WERI-Rb-1 (cell line): ENCODE data around the gene KLHL3.

Source experiments
- DNase-seq: peaks from one replicate; pipeline ENCODE4 v3.0.0-alpha.2; 2020
- H3K27ac ChIP-seq: fragments of 250-450 bp; sonication (Bioruptor Pico); 2 replicates; pipeline ENCODE4 v1.5.1; 2020; ENCODE audit warnings: mild to moderate bottlenecking, moderate library complexity
- H3K27me3 ChIP-seq: fragments of 250-450 bp; sonication (Bioruptor Pico); 2 replicates; pipeline ENCODE4 v1.5.1; 2021; ENCODE audit warnings: mild to moderate bottlenecking, low read depth, moderate library complexity; ENCODE audit not compliant: insufficient read depth, severe bottlenecking
- H3K36me3 ChIP-seq: fragments of 250-450 bp; sonication (Bioruptor Pico); 2 replicates; pipeline ENCODE4 v1.5.1; 2020; ENCODE audit warnings: mild to moderate bottlenecking, moderate library complexity
- H3K4me3 ChIP-seq: 2 replicates; pipeline ENCODE4 v1.5.1; 2011; ENCODE audit warnings: low read depth, mild to moderate bottlenecking, control low read depth, low read length
- H3K9me3 ChIP-seq: fragments of 250-450 bp; sonication (Bioruptor Pico); 2 replicates; pipeline ENCODE4 v1.5.1; 2021; ENCODE audit warnings: mild to moderate bottlenecking, moderate library complexity; ENCODE audit not compliant: severe bottlenecking
- TF ChIP-seq, protein P1 (sequence below): IDR thresholded peaks from 2 replicates; pipeline ENCODE4 v1.5.1; 2011; ENCODE audit warnings: low read depth, mild to moderate bottlenecking, control low read depth, inconsistent platforms, low read length

KLHL3 gene

DNA sequence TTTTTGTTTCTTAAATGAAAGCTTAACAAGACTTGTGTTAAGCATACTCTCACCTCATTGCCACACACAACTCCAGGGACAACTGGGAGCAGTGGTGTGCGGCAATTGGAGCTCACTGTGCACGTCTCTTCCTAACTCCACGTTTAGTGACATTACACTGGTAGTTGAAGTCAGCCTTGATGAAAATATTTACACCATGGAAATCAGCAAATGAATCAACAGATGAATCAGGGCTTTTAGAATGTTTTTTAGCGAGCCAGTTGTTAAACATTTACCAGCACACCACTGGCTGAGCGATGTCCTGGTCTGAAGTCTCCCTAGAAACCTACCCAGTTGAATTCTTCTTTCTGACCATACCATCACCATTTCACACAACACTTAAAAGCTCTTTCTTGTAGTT lies 67.3 kb downstream of the KLHL3 start:
- Histone ChIP-seq H3K36me3 (no peaks in the 10 kb centered on the region), H3K4me3 (no peak overlapping the region), H3K27ac (no peak overlapping the region), H3K27me3 (no peaks in the 10 kb centered on the region), H3K9me3 (no peaks in the 10 kb centered on the region)
- DNase-seq: no peak
- TF ChIP-seq, protein P1, sequence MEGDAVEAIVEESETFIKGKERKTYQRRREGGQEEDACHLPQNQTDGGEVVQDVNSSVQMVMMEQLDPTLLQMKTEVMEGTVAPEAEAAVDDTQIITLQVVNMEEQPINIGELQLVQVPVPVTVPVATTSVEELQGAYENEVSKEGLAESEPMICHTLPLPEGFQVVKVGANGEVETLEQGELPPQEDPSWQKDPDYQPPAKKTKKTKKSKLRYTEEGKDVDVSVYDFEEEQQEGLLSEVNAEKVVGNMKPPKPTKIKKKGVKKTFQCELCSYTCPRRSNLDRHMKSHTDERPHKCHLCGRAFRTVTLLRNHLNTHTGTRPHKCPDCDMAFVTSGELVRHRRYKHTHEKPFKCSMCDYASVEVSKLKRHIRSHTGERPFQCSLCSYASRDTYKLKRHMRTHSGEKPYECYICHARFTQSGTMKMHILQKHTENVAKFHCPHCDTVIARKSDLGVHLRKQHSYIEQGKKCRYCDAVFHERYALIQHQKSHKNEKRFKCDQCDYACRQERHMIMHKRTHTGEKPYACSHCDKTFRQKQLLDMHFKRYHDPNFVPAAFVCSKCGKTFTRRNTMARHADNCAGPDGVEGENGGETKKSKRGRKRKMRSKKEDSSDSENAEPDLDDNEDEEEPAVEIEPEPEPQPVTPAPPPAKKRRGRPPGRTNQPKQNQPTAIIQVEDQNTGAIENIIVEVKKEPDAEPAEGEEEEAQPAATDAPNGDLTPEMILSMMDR: no peak

- no peak overlapping the region for H3K4me3 ChIP-seq
- no peak overlapping the region for H3K27ac ChIP-seq
- H3K27me3 ChIP-seq: no peaks in the 10 kb centered on the region
- no peaks in the 10 kb centered on the region for H3K9me3 ChIP-seq
- TF ChIP-seq, protein P1: no peak
- no peaks in the 10 kb centered on the region for H3K36me3 ChIP-seq
- DNase-seq: no peak
These were observed 68.5 kb downstream of the KLHL3 start for GRCh38 chr5:137667341-137667740.

DNA sequence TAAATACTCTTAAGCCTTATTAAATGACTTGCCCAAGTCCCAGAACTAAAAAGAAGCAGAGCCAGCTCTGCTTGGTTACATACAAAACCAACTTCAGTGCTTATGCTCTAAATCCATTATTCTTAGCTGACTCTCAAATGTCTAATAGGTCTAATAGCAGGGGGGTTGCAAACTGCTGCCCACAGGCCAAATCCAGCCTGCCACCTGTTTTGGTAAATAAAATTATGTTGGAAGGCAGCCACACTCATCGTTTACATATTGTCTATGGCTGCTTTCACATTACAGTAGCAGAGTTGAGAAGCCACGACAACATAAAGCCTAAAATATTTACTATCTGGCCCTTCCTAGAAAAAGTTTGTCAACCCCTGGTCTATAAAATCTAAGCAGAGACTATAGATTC lies 69.0 kb downstream of the KLHL3 start:
- no peak overlapping the region for H3K27ac ChIP-seq
- no peak for DNase-seq
- TF ChIP-seq, protein P1: no peak

DNA sequence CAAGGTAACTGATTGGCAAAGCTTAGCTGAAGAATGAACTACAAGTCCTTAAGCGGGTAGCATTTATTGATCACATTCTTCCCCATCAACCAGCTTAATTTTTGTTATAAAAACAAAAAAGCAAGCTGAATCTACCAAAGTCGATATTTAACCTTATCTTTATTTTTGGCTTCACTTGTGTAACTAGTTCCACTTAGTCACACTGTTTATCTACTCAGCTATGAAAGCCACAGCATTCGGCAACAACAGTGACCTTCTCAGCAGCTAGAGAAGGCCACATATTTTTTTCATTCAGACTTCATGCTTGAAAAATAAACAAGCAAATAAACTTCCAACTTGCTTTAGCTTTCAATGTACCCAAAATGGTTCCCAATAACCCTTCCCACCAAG lies 69.4 kb downstream of the KLHL3 start:
- H3K27ac ChIP-seq: no peak overlapping the region
- no peaks in the 10 kb centered on the region for H3K36me3 ChIP-seq
- TF ChIP-seq, protein P1: no peak
- DNase-seq: no peak
- H3K9me3 ChIP-seq: no peaks in the 10 kb centered on the region
- no peaks in the 10 kb centered on the region for H3K27me3 ChIP-seq
- H3K4me3 ChIP-seq: no peak overlapping the region

More for the DNA sequence above, 69.0 kb downstream of the KLHL3 start:
- Histone ChIP-seq H3K4me3 (no peak overlapping the region), H3K36me3 (no peaks in the 10 kb centered on the region), H3K27me3 (no peaks in the 10 kb centered on the region), H3K9me3 (no peaks in the 10 kb centered on the region)

DNA sequence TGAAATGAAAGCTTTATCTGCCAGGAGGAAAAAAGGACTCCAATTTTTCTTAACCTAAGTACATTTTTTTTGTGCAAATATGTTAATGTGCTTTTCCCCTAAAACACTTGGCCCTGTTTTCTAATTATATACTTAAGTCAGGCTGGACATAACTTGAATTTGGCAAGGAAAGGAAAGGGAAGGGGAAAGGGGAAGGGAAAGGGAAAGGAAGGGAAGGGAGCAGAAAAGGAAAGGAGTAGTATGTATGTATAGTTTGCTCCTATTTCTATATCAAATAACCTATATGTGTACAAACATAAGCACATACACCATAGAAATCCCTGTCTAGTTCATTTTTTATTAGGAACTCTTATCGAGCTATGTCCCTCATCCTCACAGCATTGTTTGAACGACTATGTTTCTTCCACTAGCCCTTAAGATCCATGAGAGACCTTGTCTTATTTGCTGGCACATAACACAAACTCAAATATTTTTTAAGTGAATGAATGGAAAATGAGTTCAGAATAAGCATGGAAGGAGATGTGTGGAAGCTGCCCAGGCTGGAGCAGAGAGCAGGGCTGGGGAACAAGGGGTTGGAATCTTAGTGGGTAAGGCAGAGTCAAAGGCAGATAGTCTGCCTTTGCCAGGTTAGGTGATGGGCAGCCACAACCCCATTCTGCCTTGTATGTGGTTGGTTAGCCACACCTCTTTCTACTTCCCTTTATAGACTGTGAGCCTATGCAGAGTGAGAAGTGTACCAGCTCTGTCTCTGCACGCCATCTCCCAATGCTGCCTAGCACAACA lies 70.0 kb downstream of the KLHL3 start:
- H3K4me3 ChIP-seq: no peak overlapping the region
- no peaks in the 10 kb centered on the region for H3K36me3 ChIP-seq
- no peaks in the 10 kb centered on the region for H3K27me3 ChIP-seq
- TF ChIP-seq, protein P1: no peak
- no peak for DNase-seq
- no peak overlapping the region for H3K27ac ChIP-seq
- H3K9me3 ChIP-seq: no peaks in the 10 kb centered on the region

- DNase-seq: peak; percentile 83
- no peaks in the 10 kb centered on the region for H3K27me3 ChIP-seq
- no peaks in the 10 kb centered on the region for H3K36me3 ChIP-seq
- TF ChIP-seq, protein P1: peak; percentile 79
- H3K4me3 ChIP-seq: no peak overlapping the region
- no peaks in the 10 kb centered on the region for H3K9me3 ChIP-seq
- no peak overlapping the region for H3K27ac ChIP-seq
These were observed 75.5 kb downstream of the KLHL3 start for GRCh38 chr5:137660349-137660817.
